Stimulated activated CD4-positive, alpha-beta T cell treated with anti-CD3 and anti-CD28 coated beads, Interleukin-15, amount 100 ng/mL, for 1 hour (primary cell): ENCODE data around the gene SLC35F3.

Experiments
- DNase-seq, 2 donors: peaks; one replicate each; pipeline ENCODE4 v3.0.0-alpha.2; 2020; ENCODE audit warnings: low read depth in 1 of 2, low spot score in 1 of 2

Gene SLC35F3

DNA sequence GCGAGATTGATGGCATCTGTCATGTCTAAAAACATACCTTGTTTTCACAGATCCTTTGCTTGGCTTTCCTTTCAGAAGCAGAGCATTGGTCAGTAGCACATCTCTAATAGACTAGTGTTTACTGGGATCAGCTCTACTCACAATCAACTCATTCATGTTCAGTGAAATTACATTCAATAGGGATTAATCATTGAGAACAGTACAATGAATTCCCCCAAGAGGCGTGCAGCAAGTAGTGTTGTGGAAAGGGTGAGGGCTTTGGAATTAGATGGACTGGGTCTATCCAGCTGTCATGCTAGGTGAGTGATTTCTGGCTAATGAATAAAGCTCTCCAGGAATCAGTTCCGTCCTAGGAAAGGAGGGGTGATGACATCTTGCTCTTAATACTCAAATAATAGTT lies 313.6 kb downstream of the SLC35F3 start:
- DNase-seq, result no peak

DNA sequence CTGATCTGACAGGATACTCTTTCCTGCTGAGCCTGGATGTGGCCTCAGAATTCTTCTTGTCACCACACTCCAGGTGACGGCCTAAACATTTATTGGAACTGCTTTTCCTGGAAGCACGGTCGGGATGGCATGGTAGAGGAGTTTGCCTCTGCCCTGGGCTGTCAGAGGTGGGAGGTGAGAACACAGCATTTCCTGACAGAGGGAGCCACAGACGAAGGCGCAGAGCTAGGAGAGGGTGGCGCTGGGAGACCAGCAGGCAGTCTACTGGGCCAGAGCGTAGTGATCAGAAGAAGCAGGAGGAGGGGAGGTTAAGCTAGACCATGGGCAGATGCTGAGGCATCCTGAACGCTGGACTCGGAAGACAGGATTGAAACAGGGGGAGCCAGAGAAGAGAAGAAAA lies 315.2 kb downstream of the SLC35F3 start:
- DNase-seq, result no peak

DNA sequence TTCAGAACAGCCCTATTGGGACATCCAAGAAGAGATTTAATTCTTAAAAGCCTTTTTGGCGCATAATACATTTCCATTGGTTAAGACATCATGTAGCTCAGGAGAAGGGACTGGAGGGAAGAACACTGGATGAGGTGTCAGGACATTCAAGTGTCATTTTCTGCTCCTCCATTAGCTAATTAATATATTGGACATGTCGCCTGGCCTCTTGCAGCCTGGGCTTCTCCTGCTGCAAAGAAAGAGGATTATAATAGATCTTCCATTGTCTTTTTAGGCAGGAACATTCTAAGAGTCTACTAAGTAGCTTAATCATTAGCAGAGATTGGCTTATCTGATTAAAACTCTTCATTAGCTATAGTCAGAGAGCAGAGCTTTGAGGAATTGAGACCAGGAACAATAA lies 317.1 kb downstream of the SLC35F3 start:
- DNase-seq, result no peak

DNA sequence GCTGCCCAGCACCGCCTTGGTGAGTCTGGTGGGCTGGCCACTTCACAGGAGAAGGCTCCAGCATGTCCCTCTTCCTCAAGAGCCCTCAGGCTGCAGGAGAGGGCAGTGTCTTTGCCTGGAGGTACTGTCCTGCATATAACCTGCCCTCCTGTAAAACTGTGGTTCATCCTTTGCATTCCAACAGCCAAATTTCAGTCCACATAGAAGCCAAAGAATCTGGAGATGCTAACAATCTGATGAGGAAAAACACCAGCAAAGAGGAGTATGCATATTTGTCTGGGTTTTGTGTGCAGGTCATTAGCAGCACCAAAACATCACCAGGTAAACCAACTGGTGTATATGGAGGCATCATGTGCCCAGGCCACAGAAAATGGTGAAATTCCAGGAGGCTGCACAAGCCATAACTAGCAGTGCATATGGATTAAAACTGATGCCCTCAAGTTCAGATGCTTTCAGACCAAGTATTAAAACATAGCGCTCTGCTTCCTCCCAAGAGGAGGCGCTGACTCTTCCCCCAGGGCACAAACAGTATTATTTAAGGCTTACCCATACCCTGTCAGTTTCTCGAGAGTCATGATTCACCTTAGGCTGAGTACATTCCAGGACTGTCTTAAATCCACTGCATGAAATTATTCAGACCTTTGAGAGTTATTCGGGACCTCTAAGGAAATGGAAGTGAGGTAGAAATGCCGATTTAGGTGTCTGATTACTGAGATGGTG lies 318.2 kb downstream of the SLC35F3 start:
- no peak for DNase-seq

DNA sequence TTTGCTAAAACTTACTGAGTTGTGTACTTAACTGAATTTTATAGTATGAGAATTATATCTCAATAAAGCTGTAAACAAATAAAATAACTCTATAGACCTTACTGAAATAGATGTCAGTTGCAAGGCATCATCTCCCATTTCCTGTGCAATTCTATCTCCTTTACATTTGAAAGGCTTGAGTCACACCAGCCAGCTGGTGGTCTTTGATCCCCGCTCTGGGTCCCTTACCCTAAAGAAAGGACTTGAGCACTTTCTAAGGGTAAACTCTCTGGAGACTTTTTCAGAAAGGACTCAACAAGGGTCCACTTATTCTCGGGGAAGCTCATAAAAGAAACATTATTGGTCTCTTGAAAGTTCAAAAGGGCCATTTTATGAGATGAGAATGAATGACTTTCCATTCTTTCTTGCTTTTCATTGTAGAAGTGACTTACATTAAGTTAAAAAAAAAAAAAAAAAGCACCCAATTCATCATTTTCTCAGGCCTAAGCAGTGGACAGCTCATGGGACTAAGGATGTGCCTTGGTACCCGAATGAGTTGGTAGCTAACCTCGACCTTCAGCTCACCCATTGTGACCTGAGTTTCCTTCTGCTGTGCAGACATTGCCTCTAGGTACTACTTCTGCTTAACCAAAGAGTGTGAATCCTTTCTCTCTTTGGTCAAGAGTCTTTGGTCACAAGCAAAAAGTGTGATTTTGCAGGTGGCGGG lies 321.8 kb downstream of the SLC35F3 start:
- no peak for DNase-seq

DNA sequence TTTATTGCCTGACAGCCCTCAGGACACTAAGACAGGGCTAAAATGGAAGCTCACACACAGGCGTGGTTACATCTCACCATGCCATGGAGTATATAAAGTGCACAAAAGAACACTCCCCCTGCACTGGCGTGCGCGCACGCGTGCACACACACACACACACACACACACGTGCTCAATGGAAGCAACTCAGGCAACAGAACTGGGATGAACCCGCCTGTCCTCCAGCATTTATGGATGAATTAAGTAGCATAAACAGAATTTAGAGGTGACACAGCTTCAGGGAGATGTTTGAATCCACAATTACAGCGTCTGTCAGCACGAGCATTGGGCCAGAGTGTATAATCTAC lies 322.3 kb downstream of the SLC35F3 start:
- no peak for DNase-seq

DNA sequence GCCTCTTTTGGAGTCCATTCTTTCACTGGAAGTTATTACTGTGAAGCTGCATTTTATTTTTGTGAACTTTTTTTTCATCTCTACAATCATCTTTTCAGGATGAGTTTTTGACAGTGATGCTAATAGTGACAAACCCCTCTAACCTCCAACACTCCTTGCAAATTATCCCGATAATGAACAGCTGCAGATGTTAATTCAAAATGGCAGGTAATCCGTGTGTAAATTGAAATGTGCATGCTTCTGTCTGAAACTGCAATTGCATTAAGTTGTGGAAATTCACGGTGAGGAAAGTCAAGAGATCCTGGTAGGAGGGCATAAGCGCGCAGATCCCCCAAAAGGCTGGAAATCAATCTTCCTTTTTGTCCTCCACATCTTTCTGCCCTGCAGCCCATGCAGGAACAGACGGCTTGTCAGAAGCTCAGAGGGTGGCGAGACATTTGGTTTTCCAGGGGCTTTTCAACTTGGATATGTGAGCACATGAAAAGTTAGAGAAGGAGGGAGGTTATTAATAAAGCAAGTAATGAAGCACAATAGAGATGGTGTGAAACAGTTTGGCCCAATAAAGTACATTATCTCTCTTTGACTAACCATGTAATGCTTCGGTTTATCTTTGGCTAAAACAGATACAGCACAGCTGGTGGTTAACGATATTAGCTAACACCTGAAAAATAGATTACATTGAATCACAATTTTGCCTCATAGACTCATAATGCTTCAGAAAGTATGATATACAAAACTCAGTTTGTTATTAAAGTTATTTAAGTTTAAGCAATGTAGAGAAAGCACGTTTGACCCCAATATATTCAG lies 325.3 kb downstream of the SLC35F3 start:
- DNase-seq, result no peak

DNA sequence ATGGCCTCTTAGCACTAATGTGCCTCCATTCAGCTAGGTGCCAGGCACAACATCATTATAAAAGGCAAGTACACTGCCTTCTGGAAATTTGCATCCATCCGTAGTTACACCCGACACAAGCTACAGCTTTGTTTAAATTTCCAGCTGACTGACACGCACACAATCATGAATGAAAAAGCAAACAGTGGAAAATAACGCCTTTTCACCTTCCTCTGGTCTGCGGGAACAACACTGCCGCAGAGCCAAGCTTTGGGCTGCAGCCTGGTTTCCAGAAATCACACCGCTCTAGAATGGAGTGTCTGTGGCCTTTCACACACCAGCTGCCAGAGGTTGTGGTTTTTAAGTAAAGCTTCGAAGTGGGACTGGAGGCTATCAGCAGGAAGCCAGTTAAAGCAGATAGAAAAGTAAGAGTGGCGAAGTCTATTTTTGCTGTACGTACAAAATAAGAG lies 326.0 kb downstream of the SLC35F3 start:
- no peak for DNase-seq

DNA sequence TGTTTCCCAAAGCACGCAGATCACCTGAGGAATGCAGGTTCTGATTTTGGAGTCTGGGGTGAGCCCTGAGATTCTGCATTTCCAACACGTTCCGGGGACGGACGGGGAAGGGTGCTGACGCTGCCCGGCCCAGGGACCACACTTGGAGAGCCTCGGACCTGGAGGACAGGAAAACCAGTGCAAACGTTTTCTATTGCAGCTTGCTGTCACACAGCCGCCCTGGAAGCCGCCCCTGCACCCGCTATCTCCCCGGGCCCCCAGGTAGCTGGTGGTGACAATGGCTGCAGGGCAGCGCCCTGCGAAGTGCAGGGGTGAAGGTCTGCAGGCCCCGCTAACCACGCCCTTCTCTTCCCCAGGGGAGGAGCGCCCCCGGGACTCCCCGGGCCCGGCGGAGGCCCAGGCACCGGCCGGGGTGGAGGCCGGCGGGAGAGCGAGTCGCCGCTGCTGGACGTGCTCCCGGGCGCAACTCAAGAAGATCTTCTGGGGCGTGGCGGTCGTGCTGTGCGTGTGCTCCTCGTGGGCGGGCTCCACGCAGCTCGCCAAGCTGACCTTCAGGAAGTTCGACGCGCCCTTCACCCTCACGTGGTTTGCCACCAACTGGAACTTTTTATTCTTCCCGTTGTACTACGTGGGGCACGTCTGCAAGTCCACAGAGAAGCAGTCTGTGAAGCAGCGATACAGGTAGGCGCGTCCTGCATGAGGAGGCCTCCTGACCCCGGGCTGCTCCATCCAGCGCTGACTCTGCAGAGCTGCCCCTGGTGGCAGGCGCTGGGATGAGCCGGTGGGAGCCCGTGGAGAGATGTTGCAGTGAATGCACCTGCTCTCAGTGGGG lies 326.8 kb downstream of the SLC35F3 start:
- DNase-seq, result no peak

DNA sequence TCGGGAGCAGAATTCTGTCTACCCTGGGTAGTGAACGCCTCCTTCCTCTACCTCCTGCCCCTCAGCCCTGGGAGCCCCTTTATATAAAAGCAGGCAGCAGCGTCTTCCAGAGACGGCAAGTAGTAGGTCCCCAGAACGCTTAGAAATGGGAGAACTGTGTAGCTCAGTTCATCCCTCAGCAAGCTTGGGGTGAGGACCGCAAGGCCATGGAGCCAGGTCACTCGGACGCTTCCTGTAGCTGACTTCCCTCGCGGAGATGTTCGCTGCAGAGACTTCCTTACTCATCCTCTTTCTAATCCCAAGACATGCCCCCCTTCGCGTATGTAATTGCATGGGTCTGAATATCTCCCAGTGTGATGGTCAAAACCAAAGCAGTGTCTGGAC lies 327.4 kb downstream of the SLC35F3 start:
- DNase-seq, result no peak

DNA sequence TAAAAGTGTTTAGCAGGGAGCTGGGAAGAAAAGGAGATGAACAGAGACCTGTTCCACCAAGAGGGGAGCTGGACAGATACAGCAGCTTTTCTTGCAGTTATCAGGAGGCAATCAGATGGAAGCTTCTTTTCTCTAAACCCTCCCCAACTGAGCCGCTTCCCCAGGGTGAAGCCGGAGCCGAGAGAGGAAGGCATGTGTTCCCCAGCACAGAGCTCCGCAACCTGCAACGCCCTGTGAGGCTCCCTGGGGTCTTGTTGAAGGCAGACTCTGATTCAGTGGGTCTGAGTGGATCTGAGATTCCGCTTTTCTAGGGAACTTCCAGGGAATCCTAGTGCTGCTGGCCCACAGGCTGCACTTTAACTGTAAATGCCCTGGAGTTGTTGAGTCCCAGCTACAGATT lies 329.7 kb downstream of the SLC35F3 start:
- no peak for DNase-seq

DNA sequence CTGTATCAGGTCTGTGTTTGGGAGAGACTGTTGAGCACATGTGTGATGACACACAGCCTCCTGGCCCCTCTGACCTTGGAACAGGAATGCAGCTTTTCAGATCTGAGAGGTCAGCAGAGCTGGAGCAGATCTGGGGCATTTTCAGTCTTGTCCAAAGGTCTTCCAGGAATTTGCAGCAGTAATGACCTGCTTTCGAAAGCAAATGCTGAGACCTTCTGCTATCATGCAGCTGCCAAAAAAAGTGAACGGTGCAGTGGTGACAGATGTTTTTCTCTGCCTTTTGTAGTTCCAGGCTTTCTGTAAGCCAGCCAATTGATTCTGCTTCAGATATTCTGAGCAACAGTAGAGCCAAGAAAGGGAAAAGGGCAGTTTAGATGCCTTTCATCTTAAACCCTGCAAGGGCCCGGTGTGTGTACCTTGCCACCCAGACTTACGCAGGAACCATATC lies 331.0 kb downstream of the SLC35F3 start:
- DNase-seq, result no peak

DNA sequence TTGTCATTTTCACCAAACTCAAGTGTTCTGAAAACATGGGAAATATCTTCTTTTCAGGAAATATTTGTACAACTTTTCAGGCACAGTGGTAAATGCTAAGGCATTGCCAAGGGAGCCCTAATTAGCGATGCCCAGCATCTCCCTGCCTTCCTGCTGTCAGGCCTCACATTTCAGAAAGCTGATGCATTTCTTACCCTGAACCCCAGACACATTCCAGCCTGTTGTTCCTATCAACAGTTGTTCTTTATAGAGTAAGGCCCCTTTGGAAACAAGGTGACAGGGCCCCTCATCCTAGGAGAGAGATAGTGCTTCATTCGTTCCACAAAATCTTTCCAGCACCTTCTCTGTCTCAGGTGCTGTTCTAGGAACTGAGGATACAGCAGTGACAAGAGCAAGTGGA lies 332.9 kb downstream of the SLC35F3 start:
- DNase-seq, result no peak

DNA sequence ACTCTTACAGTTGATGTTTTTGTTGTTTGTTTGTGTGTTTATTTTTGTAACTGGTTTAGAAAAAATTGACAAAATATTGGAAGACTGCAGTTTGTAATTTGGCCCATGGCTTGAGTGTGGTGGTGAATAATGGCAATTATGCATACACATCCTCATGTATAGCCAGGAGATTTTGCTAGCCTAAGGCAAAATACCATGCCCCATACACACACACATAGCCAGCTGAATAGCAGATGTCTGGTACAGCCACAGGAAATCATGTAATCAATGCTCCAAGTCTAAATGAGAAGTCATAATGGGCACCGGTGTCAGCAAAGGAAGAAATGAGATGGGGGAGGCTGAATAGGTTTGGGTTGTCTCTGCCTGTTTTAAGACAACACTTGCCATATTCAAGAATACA lies 333.6 kb downstream of the SLC35F3 start:
- no peak for DNase-seq

DNA sequence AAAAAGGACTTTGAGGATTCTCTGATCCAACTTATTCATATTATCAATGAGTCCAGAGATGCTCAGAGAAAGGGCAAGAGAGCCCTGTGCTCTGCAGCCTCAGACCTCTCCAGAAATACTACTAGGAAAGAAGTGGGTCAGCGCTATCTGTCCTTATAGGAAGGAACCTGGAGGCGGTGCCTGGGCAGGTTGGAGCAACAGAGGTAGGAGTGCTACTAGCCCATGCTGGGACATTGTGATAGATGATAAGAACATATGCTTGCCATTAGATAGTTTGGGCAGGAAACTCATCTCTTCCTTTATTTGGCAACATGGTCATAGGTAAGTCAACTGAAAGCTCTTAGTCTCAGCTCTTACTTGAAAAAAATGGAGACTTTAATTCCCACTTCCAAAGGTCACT lies 335.0 kb downstream of the SLC35F3 start:
- no peak for DNase-seq

DNA sequence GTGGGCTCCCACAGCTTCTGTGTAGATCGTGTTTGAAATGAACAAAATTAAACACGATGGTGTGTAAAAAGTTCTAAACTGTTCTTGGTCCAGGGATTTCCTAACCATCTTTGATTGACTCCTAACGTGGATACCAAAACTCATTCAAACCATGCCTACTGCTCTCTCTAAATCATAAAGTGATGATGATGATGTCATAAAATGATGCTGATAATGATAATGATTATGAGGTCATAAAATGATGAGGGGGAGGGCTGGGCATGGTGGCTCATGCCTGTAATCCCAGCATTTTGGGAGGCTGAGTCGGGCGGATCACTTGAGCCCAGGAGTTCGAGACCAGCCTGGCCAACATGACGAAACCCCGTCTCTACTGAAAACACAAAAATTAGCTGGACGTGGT lies 335.5 kb downstream of the SLC35F3 start:
- DNase-seq, result no peak

DNA sequence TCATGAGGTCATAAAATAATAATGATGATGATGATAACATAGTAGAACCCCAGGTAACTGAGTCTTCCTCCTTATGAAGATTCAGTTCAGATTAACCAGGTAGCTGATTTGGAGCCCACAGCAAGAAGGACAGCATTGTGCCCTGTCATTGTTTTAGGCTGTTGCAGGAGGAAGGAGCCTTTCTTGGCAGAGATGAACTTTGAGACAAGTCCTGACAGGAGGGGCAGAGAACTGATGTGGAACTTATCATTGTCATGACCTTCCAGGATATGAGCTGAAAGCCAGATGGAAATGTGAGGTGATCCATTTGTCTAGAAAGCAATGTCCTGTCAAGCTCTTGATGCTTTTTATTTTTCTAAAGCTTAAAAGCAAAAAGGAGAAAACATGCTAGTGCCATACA lies 336.2 kb downstream of the SLC35F3 start:
- DNase-seq, result no peak

DNA sequence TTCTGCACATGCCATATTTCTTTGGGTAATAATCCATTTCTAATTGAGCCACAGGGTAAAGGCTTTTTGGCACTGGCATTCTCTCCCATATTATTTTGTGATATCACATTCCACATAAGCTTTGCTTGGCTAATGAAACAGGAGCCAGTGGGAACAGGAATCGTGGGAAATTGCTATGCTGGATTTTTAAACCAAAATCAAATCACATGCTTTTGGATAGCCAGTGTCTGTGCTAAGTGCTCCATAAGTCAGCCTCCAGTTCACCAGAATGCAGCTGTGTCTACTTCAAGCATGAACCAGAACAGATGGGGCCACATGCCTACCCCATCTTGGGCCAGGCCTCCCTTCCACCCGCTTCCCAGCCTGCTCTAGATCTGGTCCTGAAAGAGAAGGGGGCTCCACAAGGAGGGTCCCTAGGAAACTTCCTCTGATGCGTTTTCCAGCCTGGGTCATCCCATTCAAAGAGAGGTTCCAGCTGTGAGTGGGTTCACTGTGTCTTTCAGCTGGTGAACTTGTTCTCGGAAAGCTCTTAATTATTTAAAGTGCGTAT lies 337.5 kb downstream of the SLC35F3 start:
- no peak for DNase-seq

DNA sequence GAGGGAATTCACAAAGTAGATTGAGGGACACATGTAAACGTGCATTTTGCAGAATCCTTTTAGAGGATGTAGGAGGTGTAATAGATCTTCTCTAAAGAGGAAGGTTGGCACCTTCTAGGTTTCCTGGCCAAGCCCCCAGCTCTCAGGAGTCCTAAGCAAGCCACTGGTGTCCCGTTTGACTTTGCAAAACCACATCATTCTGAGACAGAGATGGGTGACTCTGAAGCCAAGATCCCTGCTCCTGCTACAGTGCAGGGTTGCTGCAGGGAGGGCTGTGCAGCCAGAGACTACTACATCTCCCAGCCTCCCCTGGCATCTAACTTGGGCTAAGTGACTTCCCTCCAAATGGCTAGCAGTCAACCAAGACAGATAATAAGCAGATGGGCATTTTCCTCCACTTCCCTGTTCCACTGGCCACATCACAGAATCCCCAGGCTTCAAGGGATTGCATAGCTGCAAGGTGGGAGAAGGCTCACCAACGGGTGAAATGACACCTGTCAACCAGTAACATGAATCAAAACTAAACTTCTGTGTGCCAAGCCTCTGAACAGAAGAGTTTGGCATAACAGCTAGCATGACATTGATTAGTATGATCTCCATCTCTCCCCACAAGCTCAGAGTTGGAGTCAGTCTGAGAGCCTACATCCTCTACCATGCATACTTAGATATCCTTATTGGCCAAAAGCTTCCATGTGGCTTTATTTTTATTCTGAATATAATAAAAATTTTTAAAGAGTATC lies 339.2 kb downstream of the SLC35F3 start:
- DNase-seq, result no peak

DNA sequence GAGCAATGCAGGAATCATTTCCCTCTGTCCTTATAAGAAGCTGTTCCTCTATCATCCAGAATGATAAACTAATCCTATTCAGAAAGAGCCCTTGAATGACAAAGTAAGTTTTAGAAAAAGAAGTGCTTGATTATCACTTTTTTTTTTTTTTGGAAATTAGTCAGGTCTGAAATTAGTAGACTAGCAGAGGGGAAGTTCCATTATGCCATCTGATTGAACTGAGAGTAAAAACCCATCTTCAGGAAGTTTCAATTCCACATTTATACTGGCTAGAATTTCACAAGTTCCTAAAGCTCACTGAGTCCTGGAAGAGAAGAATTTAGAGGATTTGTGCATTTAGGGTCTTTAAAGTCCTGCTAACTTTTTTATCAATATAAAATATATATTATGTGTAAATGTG lies 340.0 kb downstream of the SLC35F3 start:
- DNase-seq, result no peak
